ENCODE results near the gene TMEM198. TPM values are rescaled to one million over a fixed set of nuclear protein-coding genes. Genes with fewer than 3 reads are reported as not detected.

TMEM198 gene
- total RNA-seq, 1 experiment from 2014 or later, result 2.3 TPM

DNA sequence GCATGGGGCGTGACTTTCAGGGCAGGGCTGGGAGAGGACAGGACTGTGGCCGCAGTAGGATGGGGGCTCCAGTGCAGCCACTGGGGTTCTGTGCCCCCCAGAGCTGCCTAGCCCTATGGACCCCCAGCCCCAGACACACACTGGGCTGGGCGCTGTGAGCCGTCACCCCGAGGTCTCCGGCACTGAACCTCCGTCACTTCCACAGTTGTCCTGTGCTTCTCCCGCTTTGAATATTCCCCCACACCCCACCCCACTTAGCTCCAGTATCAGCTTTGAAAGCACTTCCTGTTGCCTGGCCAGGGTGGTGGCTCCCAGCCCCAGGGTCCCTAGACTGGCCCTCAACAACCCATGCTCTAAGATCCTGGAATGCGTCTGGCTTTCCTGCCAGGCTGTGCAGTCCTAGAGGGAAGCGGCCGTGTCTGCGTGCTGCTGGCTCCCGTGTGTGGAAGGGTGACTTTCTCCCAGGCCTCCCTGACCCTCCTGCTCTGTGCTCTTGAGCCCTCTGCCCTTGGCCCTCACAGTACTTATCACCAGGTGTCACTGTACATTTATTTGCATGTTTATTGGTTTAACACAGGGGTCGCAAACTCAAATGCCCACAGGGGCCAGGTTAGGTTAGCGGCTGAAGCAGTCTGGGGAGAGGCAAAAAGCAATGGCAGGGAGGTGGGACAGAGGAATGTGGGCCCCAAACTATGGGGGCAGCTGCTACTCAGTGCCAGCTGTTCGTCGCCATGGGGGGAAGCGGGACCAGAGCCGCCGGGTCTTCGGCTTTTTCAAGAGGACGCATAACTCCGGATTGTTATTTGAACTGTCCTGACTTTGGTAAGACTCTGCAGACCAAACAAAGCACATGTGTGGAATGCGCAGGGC lies 17.6 kb downstream of the TMEM198 start:
- no peak overlapping the region for H3K27ac ChIP-seq (ENCODE audit: low read length)
- CTCF ChIA-PET, result interaction anchor here (1.0 to 2.0 kb wide), 2 partner anchors 9 to 128 kb away, joined by 3 to 6 read pairs; partner anchors contain the start of gene OBSL1
- BruUV-seq (replicated peaks), result no TSS peak
- ATAC-seq, result peak; percentile 38; the same call in 1 of the 2 replicates
- no peak for TF ChIP-seq POLR2AphosphoS5 (IDR thresholded peaks at IDR 0.05; ENCODE audit: low read depth, low read length)
- no peak for TF ChIP-seq SIN3A (IDR thresholded peaks at IDR 0.05; ENCODE audit: borderline replicate concordance, insufficient read depth, low read depth, low read length)
- TF ChIP-seq, protein P1, sequence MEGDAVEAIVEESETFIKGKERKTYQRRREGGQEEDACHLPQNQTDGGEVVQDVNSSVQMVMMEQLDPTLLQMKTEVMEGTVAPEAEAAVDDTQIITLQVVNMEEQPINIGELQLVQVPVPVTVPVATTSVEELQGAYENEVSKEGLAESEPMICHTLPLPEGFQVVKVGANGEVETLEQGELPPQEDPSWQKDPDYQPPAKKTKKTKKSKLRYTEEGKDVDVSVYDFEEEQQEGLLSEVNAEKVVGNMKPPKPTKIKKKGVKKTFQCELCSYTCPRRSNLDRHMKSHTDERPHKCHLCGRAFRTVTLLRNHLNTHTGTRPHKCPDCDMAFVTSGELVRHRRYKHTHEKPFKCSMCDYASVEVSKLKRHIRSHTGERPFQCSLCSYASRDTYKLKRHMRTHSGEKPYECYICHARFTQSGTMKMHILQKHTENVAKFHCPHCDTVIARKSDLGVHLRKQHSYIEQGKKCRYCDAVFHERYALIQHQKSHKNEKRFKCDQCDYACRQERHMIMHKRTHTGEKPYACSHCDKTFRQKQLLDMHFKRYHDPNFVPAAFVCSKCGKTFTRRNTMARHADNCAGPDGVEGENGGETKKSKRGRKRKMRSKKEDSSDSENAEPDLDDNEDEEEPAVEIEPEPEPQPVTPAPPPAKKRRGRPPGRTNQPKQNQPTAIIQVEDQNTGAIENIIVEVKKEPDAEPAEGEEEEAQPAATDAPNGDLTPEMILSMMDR (IDR thresholded peaks at IDR 0.05), result no peak
- H3K9me3 ChIP-seq (ENCODE audit: control insufficient read depth, insufficient read depth, low read depth, low read length), result no peaks in the 10 kb centered on the region
- in situ Hi-C loops (cut with HindIII; ENCODE audit: low pct_unique_long_range_greater_than_20kb, low sequenced_read_pairs), result no loop called here
- H3K27me3 ChIP-seq (ENCODE audit: control insufficient read depth, insufficient read depth, low read length), result no peaks in the 10 kb centered on the region
- no peak overlapping the region for H3K4me3 ChIP-seq (ENCODE audit: low read depth in 2 of 2, low read length in 2 of 2)
- POLR2A ChIA-PET, result no interaction called here
- no peaks in the 10 kb centered on the region for H3K36me3 ChIP-seq (ENCODE audit: control insufficient read depth, insufficient read depth, low read length)
- DNase-seq (ENCODE audit: low read depth, low spot score), result no peak
- peaks cover 7% of the 10 kb centered on the region for H3K4me1 ChIP-seq (ENCODE audit: control insufficient read depth, insufficient read depth, low read length)
- intact Hi-C loops (cut with micrococcal nuclease; ENCODE audit: unreplicated experiment), result no loop called here

DNA sequence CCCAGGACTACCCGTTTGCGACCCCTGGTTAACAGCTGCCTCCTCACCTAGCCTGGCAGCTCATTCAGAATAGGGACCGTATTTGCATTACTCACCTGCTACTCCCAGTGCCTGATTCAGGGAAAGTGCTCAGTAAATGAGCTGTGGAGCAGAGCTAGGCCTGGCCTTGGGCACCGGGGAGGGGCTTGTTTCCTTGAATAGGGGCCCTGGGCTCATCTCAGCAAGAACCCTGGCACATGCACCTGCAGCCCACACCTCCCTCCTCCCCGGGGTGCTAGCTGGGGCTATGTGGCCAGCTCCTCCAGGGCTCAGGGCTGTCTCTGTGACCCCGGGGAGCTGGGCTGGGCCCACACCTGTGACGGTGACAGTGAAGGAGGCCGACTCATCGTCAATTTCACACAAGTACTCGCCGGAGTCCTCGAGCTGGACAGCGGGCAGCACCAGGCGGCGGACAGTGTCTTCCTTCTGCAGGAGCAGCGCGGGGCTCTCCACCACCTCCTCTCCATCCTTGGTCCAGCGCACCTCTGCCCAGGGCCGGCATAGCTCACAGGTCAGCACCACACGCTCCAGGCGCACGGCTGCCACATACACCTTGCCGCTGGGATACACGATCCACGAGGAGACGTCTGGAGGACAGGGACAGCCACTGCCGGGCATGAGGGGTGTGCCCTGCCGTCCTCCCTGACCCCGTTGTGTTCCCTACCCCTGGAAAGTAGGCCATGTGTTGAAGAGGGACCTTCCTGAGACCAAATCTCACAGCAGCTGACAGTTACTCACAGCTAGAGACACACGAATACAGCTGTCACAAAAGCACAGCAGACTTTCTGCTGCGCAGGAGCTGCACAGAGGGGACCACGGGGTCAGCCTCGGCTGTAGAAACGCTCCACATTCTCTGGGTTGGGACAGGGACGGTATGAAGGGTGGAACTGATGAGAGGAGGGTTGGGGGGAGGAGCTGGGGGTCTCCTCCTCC lies 18.5 kb downstream of the TMEM198 start:
- Histone ChIP-seq H3K4me3 (ENCODE audit: low read depth in 2 of 2, low read length in 2 of 2) (no peak overlapping the region), H3K4me1 (ENCODE audit: control insufficient read depth, insufficient read depth, low read length) (peaks cover 7% of the 10 kb centered on the region), H3K9me3 (ENCODE audit: control insufficient read depth, insufficient read depth, low read depth, low read length) (no peaks in the 10 kb centered on the region), H3K27me3 (ENCODE audit: control insufficient read depth, insufficient read depth, low read length) (no peaks in the 10 kb centered on the region), H3K36me3 (ENCODE audit: control insufficient read depth, insufficient read depth, low read length) (no peaks in the 10 kb centered on the region), H3K27ac (ENCODE audit: low read length) (no peak overlapping the region)
- intact Hi-C loops (cut with micrococcal nuclease; ENCODE audit: unreplicated experiment), result no loop called here
- ChIA-PET POLR2A (interaction anchor here (0.6 kb wide), 1 partner anchor 225 kb away, joined by 3 read pairs; no protein-coding TSS in a partner anchor), CTCF (no interaction called here)
- in situ Hi-C loops (cut with HindIII; ENCODE audit: low pct_unique_long_range_greater_than_20kb, low sequenced_read_pairs), result no loop called here
- no peak for DNase-seq (ENCODE audit: low read depth, low spot score)
- TF ChIP-seq SIN3A (IDR thresholded peaks at IDR 0.05; ENCODE audit: borderline replicate concordance, insufficient read depth, low read depth, low read length) (no peak), TCF7L2 (IDR thresholded peaks at IDR 0.05; ENCODE audit: low read depth, low read length) (no peak), POLR2AphosphoS5 (IDR thresholded peaks at IDR 0.05; ENCODE audit: low read depth, low read length) (no peak)
- TF ChIP-seq, protein P2, sequence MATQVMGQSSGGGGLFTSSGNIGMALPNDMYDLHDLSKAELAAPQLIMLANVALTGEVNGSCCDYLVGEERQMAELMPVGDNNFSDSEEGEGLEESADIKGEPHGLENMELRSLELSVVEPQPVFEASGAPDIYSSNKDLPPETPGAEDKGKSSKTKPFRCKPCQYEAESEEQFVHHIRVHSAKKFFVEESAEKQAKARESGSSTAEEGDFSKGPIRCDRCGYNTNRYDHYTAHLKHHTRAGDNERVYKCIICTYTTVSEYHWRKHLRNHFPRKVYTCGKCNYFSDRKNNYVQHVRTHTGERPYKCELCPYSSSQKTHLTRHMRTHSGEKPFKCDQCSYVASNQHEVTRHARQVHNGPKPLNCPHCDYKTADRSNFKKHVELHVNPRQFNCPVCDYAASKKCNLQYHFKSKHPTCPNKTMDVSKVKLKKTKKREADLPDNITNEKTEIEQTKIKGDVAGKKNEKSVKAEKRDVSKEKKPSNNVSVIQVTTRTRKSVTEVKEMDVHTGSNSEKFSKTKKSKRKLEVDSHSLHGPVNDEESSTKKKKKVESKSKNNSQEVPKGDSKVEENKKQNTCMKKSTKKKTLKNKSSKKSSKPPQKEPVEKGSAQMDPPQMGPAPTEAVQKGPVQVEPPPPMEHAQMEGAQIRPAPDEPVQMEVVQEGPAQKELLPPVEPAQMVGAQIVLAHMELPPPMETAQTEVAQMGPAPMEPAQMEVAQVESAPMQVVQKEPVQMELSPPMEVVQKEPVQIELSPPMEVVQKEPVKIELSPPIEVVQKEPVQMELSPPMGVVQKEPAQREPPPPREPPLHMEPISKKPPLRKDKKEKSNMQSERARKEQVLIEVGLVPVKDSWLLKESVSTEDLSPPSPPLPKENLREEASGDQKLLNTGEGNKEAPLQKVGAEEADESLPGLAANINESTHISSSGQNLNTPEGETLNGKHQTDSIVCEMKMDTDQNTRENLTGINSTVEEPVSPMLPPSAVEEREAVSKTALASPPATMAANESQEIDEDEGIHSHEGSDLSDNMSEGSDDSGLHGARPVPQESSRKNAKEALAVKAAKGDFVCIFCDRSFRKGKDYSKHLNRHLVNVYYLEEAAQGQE (IDR thresholded peaks at IDR 0.05; ENCODE audit: insufficient read depth in 1 of 2, low read depth in 2 of 2, low read length in 1 of 2), result no peak; a peak in 1 of 4 replicates
- TF ChIP-seq, protein P1 (IDR thresholded peaks at IDR 0.05), result no peak
- no peak; the same call in 1 of the 2 replicates for ATAC-seq
- BruUV-seq (replicated peaks), result no TSS peak
